Osteocyte (in vitro differentiated cells): Measurements from ENCODE around the gene CORO7. TPM values are rescaled to one million over a fixed set of nuclear protein-coding genes. Genes with fewer than 3 reads are reported as not detected.

Source experiments
- DNase-seq: peaks from one replicate; pipeline ENCODE4 v3.0.0; 2021; ENCODE audit warnings: mixed read lengths; ENCODE audit not compliant: unreplicated experiment; ENCODE audit errors: extremely low spot score
- H3K27ac Mint-ChIP-seq: one replicate; pipeline ENCODE4 v1.8.0; 2021; ENCODE audit warnings: mild to moderate bottlenecking, mixed read lengths; ENCODE audit not compliant: unreplicated experiment
- H3K27me3 Mint-ChIP-seq: one replicate; pipeline ENCODE4 v1.8.0; 2021; ENCODE audit warnings: mixed read lengths; ENCODE audit not compliant: unreplicated experiment
- H3K36me3 Mint-ChIP-seq: one replicate; pipeline ENCODE4 v1.8.0; 2021; ENCODE audit warnings: mixed read lengths; ENCODE audit not compliant: unreplicated experiment
- H3K4me1 Mint-ChIP-seq: one replicate; pipeline ENCODE4 v1.8.0; 2021; ENCODE audit warnings: mixed read lengths; ENCODE audit not compliant: unreplicated experiment
- H3K4me3 Mint-ChIP-seq: one replicate; pipeline ENCODE4 v1.8.0; 2021; ENCODE audit warnings: mild to moderate bottlenecking, moderate library complexity, mixed read lengths; ENCODE audit not compliant: unreplicated experiment
- H3K9me3 Mint-ChIP-seq: one replicate; pipeline ENCODE4 v1.8.0; 2021; ENCODE audit warnings: mixed read lengths; ENCODE audit not compliant: unreplicated experiment
- total RNA-seq: library from RNA; stranded (reverse); gene quantifications from 2 replicates; pipeline ENCODE4 v1.2.1, GENCODE V29; 2021
- TF ChIP-seq, protein P1 (sequence below): fragments of 200-600 bp; sonication (generic); IDR thresholded peaks from 2 replicates; pipeline ENCODE4 v1.5.0; 2021; ENCODE audit warnings: antibody characterized with exemption, mild to moderate bottlenecking, moderate library complexity

CORO7 gene
- total RNA-seq, 1 donor from 2014 or later, result 40.1 TPM

DNA sequence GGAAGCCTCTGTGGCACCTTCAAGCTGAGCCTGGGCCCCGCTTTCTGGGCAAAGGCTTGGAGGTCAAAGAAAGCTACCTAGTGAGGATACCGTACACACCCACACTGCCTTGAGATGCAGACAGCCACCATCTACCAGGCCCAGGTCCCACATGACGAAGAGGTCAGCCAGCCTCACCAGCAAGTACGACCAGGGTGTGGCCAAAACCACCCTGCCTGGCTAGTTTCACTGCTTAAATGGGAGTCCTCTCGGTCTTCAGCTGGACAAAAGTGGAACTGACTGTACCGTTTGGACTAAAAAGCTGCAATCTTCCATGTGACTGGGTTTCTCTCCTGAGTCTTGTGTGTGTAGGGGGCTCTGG, 23.2 kb downstream of the CORO7 start:
- H3K4me1 Mint-ChIP-seq, result peaks cover 56% of the 10 kb centered on the region
- DNase-seq, result no peak
- H3K36me3 Mint-ChIP-seq, result no peaks in the 10 kb centered on the region
- H3K27me3 Mint-ChIP-seq, result no peaks in the 10 kb centered on the region
- peak overlapping the region; percentile 77 for H3K27ac Mint-ChIP-seq
- TF ChIP-seq, protein P1, sequence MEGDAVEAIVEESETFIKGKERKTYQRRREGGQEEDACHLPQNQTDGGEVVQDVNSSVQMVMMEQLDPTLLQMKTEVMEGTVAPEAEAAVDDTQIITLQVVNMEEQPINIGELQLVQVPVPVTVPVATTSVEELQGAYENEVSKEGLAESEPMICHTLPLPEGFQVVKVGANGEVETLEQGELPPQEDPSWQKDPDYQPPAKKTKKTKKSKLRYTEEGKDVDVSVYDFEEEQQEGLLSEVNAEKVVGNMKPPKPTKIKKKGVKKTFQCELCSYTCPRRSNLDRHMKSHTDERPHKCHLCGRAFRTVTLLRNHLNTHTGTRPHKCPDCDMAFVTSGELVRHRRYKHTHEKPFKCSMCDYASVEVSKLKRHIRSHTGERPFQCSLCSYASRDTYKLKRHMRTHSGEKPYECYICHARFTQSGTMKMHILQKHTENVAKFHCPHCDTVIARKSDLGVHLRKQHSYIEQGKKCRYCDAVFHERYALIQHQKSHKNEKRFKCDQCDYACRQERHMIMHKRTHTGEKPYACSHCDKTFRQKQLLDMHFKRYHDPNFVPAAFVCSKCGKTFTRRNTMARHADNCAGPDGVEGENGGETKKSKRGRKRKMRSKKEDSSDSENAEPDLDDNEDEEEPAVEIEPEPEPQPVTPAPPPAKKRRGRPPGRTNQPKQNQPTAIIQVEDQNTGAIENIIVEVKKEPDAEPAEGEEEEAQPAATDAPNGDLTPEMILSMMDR, result no peak
- H3K9me3 Mint-ChIP-seq, result no peaks in the 10 kb centered on the region
- no peak overlapping the region for H3K4me3 Mint-ChIP-seq

DNA sequence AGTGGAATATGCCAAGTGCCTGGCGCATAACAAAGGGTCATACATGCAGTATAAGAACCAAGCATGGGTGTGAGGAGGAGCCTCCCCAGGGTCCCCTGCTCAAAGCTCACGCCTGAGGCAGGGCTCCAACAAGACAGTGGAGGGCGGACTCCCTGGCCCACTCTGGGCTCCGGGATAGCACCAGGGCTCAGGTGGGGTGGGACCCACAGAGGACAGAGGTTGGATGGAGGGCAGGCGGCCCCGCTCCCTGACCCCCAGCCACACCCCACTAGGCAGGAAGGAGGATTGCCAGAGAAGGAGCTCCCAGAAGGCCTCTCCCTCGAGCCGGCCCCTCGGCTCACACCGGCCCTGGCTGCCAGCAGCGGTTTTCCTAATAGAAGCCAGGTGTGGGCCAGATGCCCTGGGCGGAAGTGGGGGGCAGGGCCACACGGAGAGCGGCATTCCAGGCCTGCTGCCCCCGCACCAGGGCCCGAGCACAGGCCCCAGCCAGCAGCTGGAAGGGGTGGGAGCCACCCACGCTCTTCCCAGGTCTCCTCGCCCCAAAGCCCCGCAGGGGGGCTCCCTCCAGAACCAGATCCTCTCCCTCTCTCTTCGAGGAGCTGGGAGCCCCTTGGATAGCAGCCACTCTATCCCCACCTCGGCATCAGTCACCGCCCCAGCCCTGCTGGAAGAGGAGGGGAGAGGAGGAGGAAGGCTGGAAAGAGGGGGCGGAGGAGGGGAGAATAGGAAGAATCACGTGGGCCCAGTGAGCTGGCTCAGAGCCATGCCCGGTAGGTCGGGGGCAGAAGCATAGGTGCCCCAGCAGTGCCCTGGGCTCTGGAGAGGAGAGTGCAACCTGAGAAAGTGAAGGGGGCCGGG, 23.8 kb downstream of the CORO7 start:
- H3K9me3 Mint-ChIP-seq, result no peaks in the 10 kb centered on the region
- DNase-seq, result peak; percentile 88
- peak overlapping the region; percentile 77 for H3K27ac Mint-ChIP-seq
- H3K36me3 Mint-ChIP-seq, result no peaks in the 10 kb centered on the region
- peak overlapping the region; percentile 4 for H3K4me3 Mint-ChIP-seq
- H3K27me3 Mint-ChIP-seq, result no peaks in the 10 kb centered on the region
- TF ChIP-seq, protein P1, result no peak
- peaks cover 62% of the 10 kb centered on the region for H3K4me1 Mint-ChIP-seq

DNA sequence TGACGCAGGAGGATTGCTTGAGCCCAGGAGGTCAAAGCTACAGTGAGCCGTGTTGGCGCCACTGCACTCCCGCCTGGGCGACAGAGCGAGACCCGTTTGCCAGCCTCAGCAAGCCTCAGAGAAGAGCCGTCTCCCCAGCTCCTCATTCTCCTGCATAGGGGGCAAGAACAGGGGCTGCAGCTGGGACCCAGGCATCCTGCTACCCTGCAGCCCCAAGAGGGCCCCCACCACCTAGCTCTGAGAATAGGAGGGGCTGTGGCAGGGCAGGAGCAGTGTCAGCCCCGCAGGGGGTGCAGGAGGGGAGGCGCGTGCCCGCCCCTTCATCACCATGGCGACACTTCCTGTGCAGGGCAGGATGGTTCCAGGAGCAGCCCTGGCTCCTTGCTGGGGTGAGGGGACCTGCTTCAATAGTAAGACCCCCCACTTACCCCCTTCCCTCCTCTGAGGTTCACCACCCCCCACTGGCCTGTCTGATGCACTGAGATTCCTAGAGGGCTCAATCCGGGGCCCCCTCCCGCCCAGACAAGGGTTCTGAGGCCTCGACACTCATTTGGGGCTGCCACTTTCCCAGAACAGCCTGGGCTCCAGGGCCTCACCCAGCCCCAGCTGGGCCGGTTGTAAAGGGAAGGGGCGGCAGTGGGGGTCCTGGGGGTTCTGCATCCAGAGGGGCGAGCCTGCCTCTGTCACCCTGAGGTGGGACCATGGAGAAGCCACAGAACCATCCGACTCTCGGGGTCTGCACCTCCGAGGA, 24.6 kb downstream of the CORO7 start:
- Mint-ChIP-seq H3K27me3 (no peaks in the 10 kb centered on the region), H3K36me3 (no peaks in the 10 kb centered on the region), H3K4me1 (peaks cover 70% of the 10 kb centered on the region), H3K4me3 (no peak overlapping the region), H3K27ac (peak overlapping the region; percentile 63), H3K9me3 (no peaks in the 10 kb centered on the region)
- TF ChIP-seq, protein P1, result no peak
- no peak for DNase-seq

DNA sequence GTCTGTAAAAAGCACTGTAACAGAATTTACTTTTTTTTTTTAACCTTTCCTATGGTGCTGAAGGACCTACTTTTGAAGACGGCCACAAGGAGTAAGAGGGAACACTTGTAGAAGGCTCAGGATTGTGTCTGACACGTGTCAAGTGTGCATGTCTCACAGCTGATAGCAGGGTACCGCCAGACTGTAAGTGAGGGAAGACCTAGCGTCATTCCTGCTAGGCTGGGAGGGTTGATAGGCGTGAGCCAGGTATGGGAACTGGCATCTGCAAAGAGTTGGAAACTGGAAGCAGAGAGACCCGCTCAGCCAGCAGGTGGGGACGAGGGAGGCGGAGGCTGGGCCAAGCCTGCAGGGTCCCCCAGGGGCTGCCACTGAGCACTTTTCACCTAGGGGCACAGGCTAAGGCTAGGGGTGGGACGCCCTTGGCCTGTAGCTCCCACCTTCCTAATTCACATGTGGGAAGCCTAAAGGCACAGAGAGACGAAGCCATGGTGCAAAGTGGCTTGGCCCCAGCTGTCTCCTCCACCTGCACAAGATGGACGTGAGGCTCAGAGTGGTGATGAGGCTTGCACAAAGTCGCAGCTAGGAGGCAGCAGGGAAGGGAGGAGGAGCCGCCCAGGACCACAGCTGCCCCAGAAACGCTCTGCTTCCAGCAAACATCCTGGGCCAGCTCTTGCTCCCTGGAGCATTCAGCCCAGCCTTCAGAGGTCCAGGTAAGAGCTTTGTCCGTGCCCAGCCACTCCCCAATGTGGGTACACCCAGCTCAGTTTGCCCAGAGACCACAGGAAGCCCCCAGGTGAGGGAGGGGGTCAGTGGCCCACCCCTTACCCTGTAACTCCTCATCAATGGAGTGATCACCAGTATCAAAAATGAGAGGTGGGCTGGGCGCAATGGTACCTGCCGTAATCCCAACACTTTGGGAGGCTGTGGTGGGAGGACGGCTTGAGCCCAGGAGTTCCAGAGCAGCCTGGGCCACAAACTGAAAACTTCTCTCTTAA, 25.8 kb downstream of the CORO7 start:
- H3K27me3 Mint-ChIP-seq, result no peaks in the 10 kb centered on the region
- H3K4me1 Mint-ChIP-seq, result peaks cover 83% of the 10 kb centered on the region
- DNase-seq, result no peak
- TF ChIP-seq, protein P1, result peak; percentile 18
- no peaks in the 10 kb centered on the region for H3K36me3 Mint-ChIP-seq
- H3K4me3 Mint-ChIP-seq, result no peak overlapping the region
- no peaks in the 10 kb centered on the region for H3K9me3 Mint-ChIP-seq
- peak overlapping the region; percentile 86 for H3K27ac Mint-ChIP-seq
